Endothelial cell of umbilical vein (primary cell): ENCODE data around the gene TESMIN. TPM values are rescaled to one million over a fixed set of nuclear protein-coding genes. Genes with fewer than 3 reads are reported as not detected.

Source experiments
- BruUV-seq: library from RNA; stranded (reverse); fragments of 400-500 nt; replicated peaks from 2 replicates; lab custom pipeline; 2021; lab: Mats Ljungman, UMichigan
- CTCF ChIA-PET: fragments of 300-600, 350-600 bp; sonication (Branson Sonifier 250); formaldehyde crosslinking; loops from one replicate; lab custom pipeline; 2021; ENCODE audit warnings: antibody characterized with exemption, inconsistent platforms; lab: Charles Lee
- POLR2A ChIA-PET: fragments of 300-600, 350-600 bp; sonication (Branson Sonifier 250); formaldehyde crosslinking; loops from one replicate; lab custom pipeline; 2021; ENCODE audit warnings: antibody characterized with exemption, inconsistent platforms; lab: Charles Lee
- DNase-seq: peaks from one replicate; pipeline ENCODE4 v3.0.0-alpha.2; 2011; ENCODE audit warnings: low read depth, low spot score
- FAIRE-seq: peaks from 2 replicates; lab custom pipeline; 2011; peaks lifted over from hg19 to GRCh38; lab: Jason Lieb, UNC
- H2AFZ ChIP-seq: 2 replicates; pipeline ENCODE4 v1.6.0; 2012; ENCODE audit warnings: low read depth, low read length, control low read depth, inconsistent platforms
- H3K27ac ChIP-seq: 2 replicates; pipeline ENCODE4 v1.5.1; 2011; ENCODE audit warnings: low read depth, mild to moderate bottlenecking, control low read depth, low read length, moderate library complexity; ENCODE audit not compliant: insufficient read depth
- H3K27me3 ChIP-seq, 2 experiments: 2 replicates each; pipeline versions ENCODE4 v1.6.0 to v1.6.1; 2011; ENCODE audit warnings: low read length in 2 of 2, mixed read lengths in 1 of 2; ENCODE audit not compliant: control insufficient read depth in 2 of 2, insufficient read depth in 2 of 2
- H3K36me3 ChIP-seq, 2 experiments: 2 replicates in 1 of 2; 3 replicates in 1 of 2; pipeline ENCODE4 v1.5.1; 2011; ENCODE audit warnings: low read length in 2 of 2, mild to moderate bottlenecking in 1 of 2, moderate library complexity in 1 of 2; ENCODE audit not compliant: control insufficient read depth in 2 of 2, insufficient read depth in 2 of 2; ENCODE audit errors: extremely low read depth in 1 of 2
- H3K4me1 ChIP-seq: 3 replicates; pipeline ENCODE4 v1.5.1; 2011; ENCODE audit warnings: mild to moderate bottlenecking, low read length; ENCODE audit not compliant: control insufficient read depth, insufficient read depth; ENCODE audit errors: extremely low read depth
- H3K4me2 ChIP-seq: 2 replicates; pipeline ENCODE4 v1.6.1; 2011; ENCODE audit warnings: low read length, control low read depth, mixed read lengths; ENCODE audit not compliant: insufficient read depth
- H3K4me3 ChIP-seq, 3 experiments: fragments of 200-600 bp in 1 of 3; sonication (generic), shearing (Covaris generic) in 1 of 3; replicated peaks in 1 of 3; 2 replicates each; pipeline ENCODE4 v1.5.1; 2011 to 2016; ENCODE audit warnings: control low read depth in 3 of 3, low read length in 3 of 3, mild to moderate bottlenecking in 2 of 3, inconsistent platforms in 1 of 3, low read depth in 1 of 3, moderate library complexity in 1 of 3; ENCODE audit not compliant: insufficient read depth in 1 of 3
- H3K79me2 ChIP-seq: 2 replicates; pipeline ENCODE4 v1.6.0; 2012; ENCODE audit warnings: low read length, inconsistent platforms; ENCODE audit not compliant: control insufficient read depth, insufficient read depth
- H3K9ac ChIP-seq: replicated peaks from 2 replicates; pipeline ENCODE3; 2011; ENCODE audit warnings: low read length, control low read depth; ENCODE audit not compliant: insufficient read depth; ENCODE audit errors: extremely low read depth
- H3K9me1 ChIP-seq: replicated peaks from 3 replicates; pipeline ENCODE4 v1.6.0; 2011; ENCODE audit warnings: mild to moderate bottlenecking, low read length; ENCODE audit not compliant: control insufficient read depth, insufficient read depth; ENCODE audit errors: extremely low read depth
- H3K9me3 ChIP-seq: replicated peaks from 2 replicates; pipeline ENCODE4 v1.5.1; 2012; ENCODE audit warnings: low read length, inconsistent platforms; ENCODE audit not compliant: control insufficient read depth, insufficient read depth
- H4K20me1 ChIP-seq: replicated peaks from 2 replicates; pipeline ENCODE3; 2011; ENCODE audit warnings: mild to moderate bottlenecking, low read length; ENCODE audit not compliant: control insufficient read depth, insufficient read depth; ENCODE audit errors: extremely low read depth
- EZH2 ChIP-seq: IDR thresholded peaks from 2 replicates; pipeline ENCODE4 v1.6.1; 2012; ENCODE audit warnings: borderline replicate concordance, low read depth, mild to moderate bottlenecking, moderate library complexity, low read length, inconsistent platforms; ENCODE audit not compliant: severe bottlenecking
- FOS ChIP-seq: IDR thresholded peaks from 2 replicates; pipeline ENCODE4 v1.6.1; 2011; ENCODE audit warnings: mild to moderate bottlenecking, low read length, moderate library complexity, borderline replicate concordance; ENCODE audit not compliant: insufficient read depth
- GATA2 ChIP-seq: IDR thresholded peaks from 2 replicates; pipeline ENCODE4 v1.7.0; 2011; ENCODE audit warnings: low read depth, mild to moderate bottlenecking, moderate library complexity, mixed read lengths, low read length; ENCODE audit not compliant: insufficient read length, insufficient read depth
- JUN ChIP-seq: IDR thresholded peaks from 2 replicates; pipeline ENCODE4 v1.6.1; 2011; ENCODE audit warnings: borderline replicate concordance, low read depth; ENCODE audit not compliant: insufficient read length, insufficient read depth
- MYC ChIP-seq: IDR thresholded peaks from one replicate; pipeline ENCODE4 v1.6.1; 2011; ENCODE audit warnings: mild to moderate bottlenecking, low read depth, low read length
- POLR2A ChIP-seq: IDR thresholded peaks from 2 replicates; pipeline ENCODE4 v1.6.1; 2012; ENCODE audit warnings: low read depth, mild to moderate bottlenecking, control low read depth, low read length
- POLR2AphosphoS5 ChIP-seq: IDR thresholded peaks from 2 replicates; pipeline ENCODE4 v1.6.1; 2012; ENCODE audit warnings: low read depth, mild to moderate bottlenecking, control low read depth, low read length, moderate library complexity; ENCODE audit not compliant: insufficient read depth
- dilution Hi-C: fragments of 300-500 bp; cut with MboI; formaldehyde crosslinking; loops from one replicate; pipeline ENCODE4 v1.15.0; 2019; ENCODE audit warnings: low sequenced_read_pairs; ENCODE audit not compliant: extremely low pct_ligation_motif_present
- intact Hi-C: fragments of 100-400 bp; cut with micrococcal nuclease; formaldehyde crosslinking; loops from one replicate; pipeline ENCODE4 v1.10.0; 2022
- polyA plus RNA-seq, 4 experiments: library from polyadenylated mRNA; depleted of rRNA in 3 of 4; stranded (reverse) in 3 of 4; unstranded in 1 of 4; fragments of >200 nt; gene quantifications; 2 replicates each; pipeline versions ENCODE4 v1.2.1 to v1.2.3, GENCODE V29; 2011 to 2012; ENCODE audit warnings: missing spikeins in 1 of 4
- total RNA-seq: library from RNA; stranded (reverse); gene quantifications from 2 replicates; pipeline ENCODE4 v1.2.3, GENCODE V29; 2021
- TF ChIP-seq, protein P1 (sequence below), 2 donors: IDR thresholded peaks; 1 replicate in 1 of 2; 2 replicates in 1 of 2; pipeline ENCODE4 v1.5.1; 2011; ENCODE audit warnings: low read length in 2 of 2, mild to moderate bottlenecking in 2 of 2, moderate library complexity in 2 of 2, control low read depth in 1 of 2, inconsistent platforms in 1 of 2, low read depth in 1 of 2; ENCODE audit not compliant: insufficient read depth in 1 of 2; ENCODE audit errors: extremely low read depth in 1 of 2
- TF ChIP-seq, protein P2 (sequence below): IDR thresholded peaks from 2 replicates; pipeline ENCODE4 v1.6.1; 2011; ENCODE audit not compliant: insufficient read depth, insufficient read length

Gene TESMIN
- total and polyA plus RNA-seq, 2 donors (not counting 3 experiments of a cell fraction or from before 2014, with no cell fraction given) = 1.7 to 6.1 TPM

DNA sequence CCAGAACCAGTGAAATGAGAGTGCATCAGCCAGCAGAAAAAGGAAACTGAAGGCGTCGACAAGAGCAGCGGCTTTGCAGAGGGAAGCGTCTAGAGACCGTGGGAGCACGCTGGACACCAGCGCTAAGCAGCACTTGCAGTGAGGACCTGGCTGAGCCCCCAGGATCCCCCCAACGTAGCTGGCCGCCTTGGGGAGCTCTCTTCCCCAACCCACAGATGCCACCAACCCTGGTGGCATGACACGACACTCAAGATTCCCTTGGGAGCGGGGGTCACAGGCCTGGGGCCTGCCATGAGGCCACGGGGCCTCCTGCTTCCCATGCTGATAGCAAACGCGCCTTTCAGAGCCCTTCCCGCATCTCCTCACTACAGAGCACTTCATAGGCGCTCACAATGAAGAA, 13.4 kb upstream of the TESMIN start:
- TF ChIP-seq JUN = no peak
- TF ChIP-seq, protein P1, sequence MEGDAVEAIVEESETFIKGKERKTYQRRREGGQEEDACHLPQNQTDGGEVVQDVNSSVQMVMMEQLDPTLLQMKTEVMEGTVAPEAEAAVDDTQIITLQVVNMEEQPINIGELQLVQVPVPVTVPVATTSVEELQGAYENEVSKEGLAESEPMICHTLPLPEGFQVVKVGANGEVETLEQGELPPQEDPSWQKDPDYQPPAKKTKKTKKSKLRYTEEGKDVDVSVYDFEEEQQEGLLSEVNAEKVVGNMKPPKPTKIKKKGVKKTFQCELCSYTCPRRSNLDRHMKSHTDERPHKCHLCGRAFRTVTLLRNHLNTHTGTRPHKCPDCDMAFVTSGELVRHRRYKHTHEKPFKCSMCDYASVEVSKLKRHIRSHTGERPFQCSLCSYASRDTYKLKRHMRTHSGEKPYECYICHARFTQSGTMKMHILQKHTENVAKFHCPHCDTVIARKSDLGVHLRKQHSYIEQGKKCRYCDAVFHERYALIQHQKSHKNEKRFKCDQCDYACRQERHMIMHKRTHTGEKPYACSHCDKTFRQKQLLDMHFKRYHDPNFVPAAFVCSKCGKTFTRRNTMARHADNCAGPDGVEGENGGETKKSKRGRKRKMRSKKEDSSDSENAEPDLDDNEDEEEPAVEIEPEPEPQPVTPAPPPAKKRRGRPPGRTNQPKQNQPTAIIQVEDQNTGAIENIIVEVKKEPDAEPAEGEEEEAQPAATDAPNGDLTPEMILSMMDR (IDR thresholded peaks at IDR 0.05; ENCODE audit: extremely low read depth in 1 of 2, insufficient read depth in 1 of 2, low read depth in 1 of 2, low read length in 2 of 2) = no peak
- no peak for TF ChIP-seq EZH2
- no peak for TF ChIP-seq GATA2
- TF ChIP-seq FOS = no peak
- no peak for TF ChIP-seq MYC
- no peak for TF ChIP-seq POLR2A
- no peak for TF ChIP-seq POLR2AphosphoS5
- TF ChIP-seq, protein P2, sequence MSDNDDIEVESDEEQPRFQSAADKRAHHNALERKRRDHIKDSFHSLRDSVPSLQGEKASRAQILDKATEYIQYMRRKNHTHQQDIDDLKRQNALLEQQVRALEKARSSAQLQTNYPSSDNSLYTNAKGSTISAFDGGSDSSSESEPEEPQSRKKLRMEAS = no peak
- DNase-seq (no peak), FAIRE-seq (no peak)
- Histone ChIP-seq H3K4me2 (no peak overlapping the region), H3K9me1 (no peaks in the 10 kb centered on the region), H3K4me3 (no peak overlapping the region), H3K36me3 (peaks cover 0 to 33% of the 10 kb centered on the region in 2 experiments), H3K4me1 (no peaks in the 10 kb centered on the region), H3K79me2 (no peaks in the 10 kb centered on the region), H2AFZ (no peak overlapping the region), H4K20me1 (no peaks in the 10 kb centered on the region), H3K27ac (no peak overlapping the region), H3K9me3 (no peaks in the 10 kb centered on the region), H3K9ac (no peak overlapping the region), H3K27me3 (no peaks in the 10 kb centered on the region)
- CTCF ChIA-PET = no interaction called here
- POLR2A ChIA-PET = no interaction called here
- dilution Hi-C loops = no loop called here
- no TSS peak for BruUV-seq
- intact Hi-C loops = no loop called here
